Hippocampal formation (tissue), 2 donors: Measurements from ENCODE around the gene E2F1.

ENCODE experiments used
- DNase-seq, 2 donors: peaks; one replicate each; lab custom pipeline; 2025; lab: John Stamatoyannopoulos, UW

Gene E2F1

GRCh38 chr20:33687370-33687915 lies 1.3 kb upstream of the E2F1 start:
- DNase-seq, result no peak

DNA sequence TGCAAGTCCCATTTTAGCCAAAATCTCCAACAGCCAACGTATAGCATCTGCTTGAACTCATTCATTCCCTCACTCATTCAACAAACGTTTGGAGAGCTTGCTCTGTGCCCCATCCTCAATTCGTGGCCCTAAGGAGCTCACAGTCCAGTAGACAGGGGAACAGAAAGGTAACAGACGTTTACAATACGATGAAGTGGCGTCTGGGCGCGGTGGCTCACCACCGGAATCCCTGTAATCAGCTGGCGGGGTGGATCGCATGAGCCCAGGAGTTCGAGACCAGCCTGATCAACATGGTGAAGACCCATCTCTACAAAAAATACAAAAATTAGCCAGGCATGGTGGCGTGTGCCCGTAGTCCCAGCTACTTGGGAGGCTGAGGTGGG lies 790 bp upstream of the E2F1 start:
- no peak for DNase-seq

GRCh38 chr20:33685328-33686099 lies 671 bp downstream of the E2F1 start:
- DNase-seq, result no peak

GRCh38 chr20:33684533-33685327 lies 1.5 kb downstream of the E2F1 start:
- DNase-seq, result no peak

GRCh38 chr20:33681728-33682353 lies 4.3 kb downstream of the E2F1 start:
- no peak for DNase-seq

DNA sequence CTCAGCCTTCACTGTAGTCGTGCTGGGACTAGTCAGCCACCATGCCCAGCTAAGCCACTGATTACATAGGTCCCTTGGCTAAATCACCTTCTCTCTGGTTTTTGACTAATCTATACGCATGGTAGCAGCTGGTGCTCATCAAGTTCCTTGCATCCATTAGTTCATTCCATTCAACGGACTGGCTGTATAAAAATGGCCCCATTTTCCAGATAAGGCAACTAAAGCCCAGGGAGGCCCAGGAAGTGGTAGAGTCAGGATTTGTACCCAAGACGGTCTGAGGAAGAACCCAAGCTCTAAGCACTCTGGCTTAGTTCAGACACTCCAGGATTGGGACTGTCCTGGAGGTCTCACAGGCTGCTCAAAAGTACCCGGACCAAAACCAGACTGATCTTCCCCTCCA lies 4.9 kb downstream of the E2F1 start:
- no peak for DNase-seq

GRCh38 chr20:33680686-33681085 lies 5.5 kb downstream of the E2F1 start:
- no peak for DNase-seq

GRCh38 chr20:33679758-33680485 lies 6.3 kb downstream of the E2F1 start:
- no peak for DNase-seq

DNA sequence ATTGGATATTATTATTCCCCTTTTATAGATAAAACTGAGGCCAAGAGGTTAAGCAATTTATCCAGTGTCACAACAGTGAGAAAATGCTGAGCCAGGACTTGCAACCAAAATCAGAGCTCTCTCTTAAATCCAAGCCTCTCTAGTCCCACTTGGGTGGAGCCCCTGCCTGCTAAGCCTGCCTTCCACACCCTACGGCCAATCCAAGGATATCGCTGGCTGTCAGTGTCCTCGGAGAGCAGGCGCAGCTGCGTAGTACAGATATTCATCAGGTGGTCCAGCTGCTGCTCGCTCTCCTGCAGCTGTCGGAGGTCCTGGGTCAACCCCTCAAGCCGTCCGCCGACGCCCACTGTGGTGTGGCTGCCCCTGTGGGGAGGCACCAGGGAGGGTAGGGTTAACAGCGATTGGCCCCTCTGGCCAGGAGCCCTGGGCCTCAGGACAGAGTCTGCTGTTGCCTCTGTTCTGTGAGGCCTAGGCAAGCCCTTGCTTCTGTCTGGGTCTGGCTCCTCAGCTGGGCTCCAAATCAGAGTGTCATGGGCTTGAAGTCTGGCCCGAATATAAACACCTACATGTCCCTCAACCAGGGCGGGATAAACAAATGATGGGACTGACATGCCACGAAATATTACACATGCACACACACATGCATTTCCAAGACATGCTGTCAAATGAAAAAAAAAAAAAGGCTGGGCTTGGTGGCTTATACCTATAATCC lies 8.0 kb downstream of the E2F1 start:
- no peak for DNase-seq

GRCh38 chr20:33676652-33677645 lies 9.2 kb downstream of the E2F1 start:
- DNase-seq, result no peak

- no peak for DNase-seq
Observed at GRCh38 chr20:33676121-33676520, 10.1 kb downstream of the E2F1 start.

GRCh38 chr20:33675136-33675959 lies 10.8 kb downstream of the E2F1 start:
- DNase-seq, result peak in 1 of 2 donors; percentile 47

DNA sequence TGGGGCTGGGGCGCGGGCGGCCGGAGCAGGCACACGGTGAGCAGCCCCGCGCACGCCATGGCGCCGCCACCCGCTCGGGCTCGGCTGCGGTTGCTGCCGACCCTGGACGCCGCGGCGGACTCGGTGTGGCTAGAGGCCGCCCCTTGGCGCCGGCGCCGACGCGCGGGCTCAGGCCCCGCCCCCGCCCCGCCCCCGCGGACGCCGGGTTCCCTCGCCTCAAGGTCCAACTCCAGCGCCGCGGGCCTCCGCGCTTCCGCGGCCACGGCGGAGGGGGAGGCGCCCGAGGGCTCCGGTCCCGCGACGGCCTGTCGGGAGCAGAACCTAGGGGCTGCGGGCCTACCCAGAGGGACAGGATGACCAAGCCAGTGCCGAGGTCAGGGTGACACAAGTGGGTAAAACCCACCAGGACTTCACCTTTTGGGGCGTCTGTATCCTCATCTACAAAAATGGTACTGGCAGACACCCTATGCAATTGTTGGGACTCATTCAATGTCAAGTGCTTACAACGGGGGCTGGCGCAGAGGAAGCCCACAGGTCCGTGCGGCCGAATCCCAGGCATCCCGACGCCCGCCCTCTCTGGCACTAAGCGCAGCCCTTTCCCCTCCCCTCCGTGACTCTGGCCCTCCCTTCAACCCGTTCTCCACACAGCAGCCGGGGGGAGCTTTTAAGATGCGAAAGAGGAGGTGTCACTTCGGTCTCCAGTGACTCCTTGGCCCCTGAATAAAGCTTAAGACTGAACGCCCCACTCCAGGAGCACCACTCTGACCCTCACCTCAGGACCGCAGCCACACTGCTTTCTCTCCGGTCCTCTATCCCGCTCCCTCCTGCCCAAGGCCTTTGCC lies 11.7 kb downstream of the E2F1 start, which contains the start of gene NECAB3:
Gene NECAB3 (minus strand): TSS at position 135 of the 842 bp plus-strand sequence. CDS start 76 bp downstream, at position 59.
- peak; percentile 68 to 76 for DNase-seq

DNA sequence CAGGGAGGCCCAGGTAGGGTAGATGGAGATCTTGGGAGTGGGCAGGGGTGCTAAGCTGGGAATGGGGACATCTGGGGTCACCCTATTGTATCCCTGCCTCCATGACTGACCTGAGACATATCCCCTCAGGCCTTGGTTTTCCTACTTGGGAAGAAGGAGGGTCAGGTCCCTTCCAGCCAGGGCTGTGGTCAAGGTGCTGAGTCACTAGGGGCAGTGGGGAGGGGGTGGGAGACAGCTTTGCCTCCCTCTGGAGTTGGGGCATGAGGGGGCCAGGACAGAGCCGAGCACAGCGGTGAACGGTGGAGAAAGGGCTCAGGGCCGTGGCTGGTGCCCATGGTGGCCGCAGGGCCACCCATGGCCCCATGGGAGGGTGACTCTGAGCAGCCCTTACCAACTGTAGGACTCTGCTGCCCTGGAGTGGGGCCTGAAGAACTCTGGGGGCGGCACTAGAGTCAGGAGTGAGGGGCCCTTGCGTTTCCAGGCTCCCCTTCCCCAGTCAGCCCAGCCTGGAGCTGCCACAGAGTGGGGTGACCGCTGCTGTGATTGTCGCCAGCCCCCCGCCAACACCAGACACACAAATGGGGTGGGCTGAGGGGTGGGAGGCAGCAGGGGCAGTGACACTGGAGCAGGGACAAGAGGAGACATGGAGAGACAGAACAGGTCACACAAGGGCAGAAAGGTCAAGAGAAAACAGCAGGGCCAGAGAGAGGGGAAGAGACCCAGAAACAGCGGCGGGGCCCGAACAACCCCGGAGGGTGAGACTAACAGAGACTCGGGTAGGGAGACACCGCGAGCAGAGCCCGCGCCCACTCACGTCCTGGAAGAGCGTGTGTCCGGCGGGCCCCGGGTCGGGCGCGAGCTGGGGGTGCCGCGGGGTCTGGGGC lies 12.5 kb downstream of the E2F1 start:
- no peak for DNase-seq

GRCh38 chr20:33673114-33673409 lies 13.1 kb downstream of the E2F1 start:
- no peak for DNase-seq

GRCh38 chr20:33672426-33673113 lies 13.6 kb downstream of the E2F1 start:
- peak in 1 of 2 donors; percentile 8 for DNase-seq
